Aorta (tissue), 5 donors: Measurements from ENCODE around the gene MOV10L1. TPM values are rescaled to one million over a fixed set of nuclear protein-coding genes. Genes with fewer than 3 reads are reported as not detected.

Experiments used
- ATAC-seq: fragments of 200-7000 bp; cut with Tn5 transposase; one replicate; pipeline ENCODE4 v1.9.1; 2022; ENCODE audit warnings: moderate library complexity; ENCODE audit not compliant: low FRiP score
- DNase-seq, 2 donors: peaks; one replicate each; pipeline ENCODE4 v3.0.0-alpha.2; 2020
- H3K27ac ChIP-seq, 2 donors: one replicate each; pipeline ENCODE4 v1.5.1; 2013; ENCODE audit warnings: low read length in 2 of 2, mild to moderate bottlenecking in 2 of 2, moderate library complexity in 2 of 2, control low read depth in 1 of 2, inconsistent platforms in 1 of 2, low read depth in 1 of 2
- H3K27me3 ChIP-seq, 2 donors: one replicate each; pipeline ENCODE4 v1.6.1; 2013; ENCODE audit warnings: control low read depth in 1 of 2, low read length in 1 of 2, mild to moderate bottlenecking in 1 of 2, moderate library complexity in 1 of 2; ENCODE audit not compliant: insufficient read depth in 2 of 2, control insufficient read depth in 1 of 2
- H3K36me3 ChIP-seq, 2 donors: one replicate each; pipeline ENCODE4 v1.6.1; 2013; ENCODE audit warnings: control low read depth in 1 of 2, low read length in 1 of 2, mild to moderate bottlenecking in 1 of 2; ENCODE audit not compliant: insufficient read depth in 2 of 2, control insufficient read depth in 1 of 2
- H3K4me1 ChIP-seq, 2 donors: one replicate each; pipeline ENCODE4 v1.6.1; 2013; ENCODE audit warnings: low read length in 2 of 2, control low read depth in 1 of 2, mild to moderate bottlenecking in 1 of 2, moderate library complexity in 1 of 2; ENCODE audit not compliant: insufficient read depth in 2 of 2, control insufficient read depth in 1 of 2
- H3K4me3 ChIP-seq, 2 donors: one replicate each; pipeline ENCODE4 v1.5.1; 2013; ENCODE audit warnings: low read length in 2 of 2, control low read depth in 1 of 2, mild to moderate bottlenecking in 1 of 2
- H3K9me3 ChIP-seq: one replicate; pipeline ENCODE4 v1.6.1; 2013; ENCODE audit warnings: mild to moderate bottlenecking, low read length; ENCODE audit not compliant: control insufficient read depth
- WGBS, 2 donors: extraction: QIAGEN DNeasy Blood & Tissue Kit; methylation state at CpG; one replicate each; pipeline ENCODE4 v1.1.7; 2013; 5-methylcytosine and 5-hydroxymethylcytosine counted together
- intact Hi-C, 2 donors: fragments of 100-400 bp; cut with DNase I; formaldehyde crosslinking; loops; one replicate each; pipeline versions ENCODE4 v1.14.2 to v1.15.0; 2022
- polyA plus RNA-seq, 2 donors: library from polyadenylated mRNA; stranded (reverse); fragments of 200-250 nt; gene quantifications; one replicate each; pipeline ENCODE4 v1.2.3, GENCODE V29; 2013
- total RNA-seq, 2 donors: library from RNA; stranded (reverse); fragmentation: NEBNext Ultra II Directional; extraction: Animal tissue kit (Norgen Biotek cat#: 25700); gene quantifications; one replicate each; pipeline ENCODE4 v1.2.1, GENCODE V29; 2021
- donor health status: healthy with polysubstance abuse.
- donor health status: Bipolar disorder and iron deficiency.
- donor health status: DM: no; HTN: no; CAD: no.
- donor health status: DM: no; HTN: no; CAD: no.
- donor health status: DM: yes; HTN: yes; CAD: no.

Gene MOV10L1
- total and polyA plus RNA-seq, 4 donors: 0.10 to 4.2 (median 2.4) TPM

DNA sequence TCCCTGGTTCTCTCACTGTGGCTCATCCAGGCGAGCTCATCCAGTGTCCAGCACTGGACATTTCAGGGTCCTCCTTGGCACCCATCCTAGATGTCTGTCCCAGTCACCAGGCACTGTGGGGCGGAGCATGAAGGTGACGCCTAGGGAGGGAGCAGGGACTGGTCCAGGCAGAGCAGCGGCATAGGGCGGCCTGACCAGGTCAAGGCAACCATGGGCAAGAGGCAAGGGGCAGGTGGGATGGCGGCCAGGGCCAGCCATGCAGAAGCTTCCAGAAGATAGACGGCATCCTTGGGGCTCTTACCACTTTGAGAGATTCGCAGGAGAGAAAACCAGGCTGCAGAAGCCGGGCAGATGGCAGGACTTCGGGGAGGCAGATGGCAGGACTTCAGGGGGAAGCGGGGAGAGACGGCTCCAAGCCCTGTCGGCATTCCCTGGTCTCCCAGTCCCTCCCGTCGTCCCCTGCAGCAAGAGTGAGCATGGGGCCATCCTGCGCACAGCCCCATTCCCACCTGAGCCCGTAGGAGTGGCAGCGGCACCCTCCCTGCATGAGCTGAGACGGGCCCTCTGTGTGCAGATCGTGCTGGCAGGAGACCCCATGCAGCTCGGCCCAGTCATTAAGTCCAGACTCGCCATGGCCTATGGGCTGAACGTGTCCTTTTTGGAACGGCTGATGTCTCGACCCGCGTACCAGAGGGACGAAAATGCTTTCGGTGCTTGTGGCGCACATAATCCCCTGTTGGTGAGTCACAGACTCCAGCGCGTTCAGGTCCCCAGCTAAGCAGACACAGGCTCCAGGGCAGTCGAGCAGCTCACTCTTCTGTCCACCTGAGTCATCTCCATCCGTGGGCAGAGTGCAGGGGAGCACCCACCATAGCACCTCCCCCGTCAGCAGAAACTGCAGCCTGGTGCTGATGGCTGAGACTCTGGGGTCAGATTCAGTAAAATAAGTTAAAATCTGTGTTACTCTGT, 60.6 kb downstream of the MOV10L1 start:
- no peaks in the 10 kb centered on the region for H3K9me3 ChIP-seq
- no peak for ATAC-seq
- no peaks in the 10 kb centered on the region for H3K27me3 ChIP-seq
- no peaks in the 10 kb centered on the region for H3K4me1 ChIP-seq
- 92% methylated on average over 35 of the region's 35 CpGs for WGBS, 2 donors
- H3K4me3 ChIP-seq: no peak overlapping the region
- H3K36me3 ChIP-seq: no peaks in the 10 kb centered on the region
- intact Hi-C loops: loop anchor here in 1 of 2 donors (5.0 kb wide), 1 partner anchor 57 kb away; no protein-coding TSS in a partner anchor
- H3K27ac ChIP-seq: no peak overlapping the region
- no peak for DNase-seq

DNA sequence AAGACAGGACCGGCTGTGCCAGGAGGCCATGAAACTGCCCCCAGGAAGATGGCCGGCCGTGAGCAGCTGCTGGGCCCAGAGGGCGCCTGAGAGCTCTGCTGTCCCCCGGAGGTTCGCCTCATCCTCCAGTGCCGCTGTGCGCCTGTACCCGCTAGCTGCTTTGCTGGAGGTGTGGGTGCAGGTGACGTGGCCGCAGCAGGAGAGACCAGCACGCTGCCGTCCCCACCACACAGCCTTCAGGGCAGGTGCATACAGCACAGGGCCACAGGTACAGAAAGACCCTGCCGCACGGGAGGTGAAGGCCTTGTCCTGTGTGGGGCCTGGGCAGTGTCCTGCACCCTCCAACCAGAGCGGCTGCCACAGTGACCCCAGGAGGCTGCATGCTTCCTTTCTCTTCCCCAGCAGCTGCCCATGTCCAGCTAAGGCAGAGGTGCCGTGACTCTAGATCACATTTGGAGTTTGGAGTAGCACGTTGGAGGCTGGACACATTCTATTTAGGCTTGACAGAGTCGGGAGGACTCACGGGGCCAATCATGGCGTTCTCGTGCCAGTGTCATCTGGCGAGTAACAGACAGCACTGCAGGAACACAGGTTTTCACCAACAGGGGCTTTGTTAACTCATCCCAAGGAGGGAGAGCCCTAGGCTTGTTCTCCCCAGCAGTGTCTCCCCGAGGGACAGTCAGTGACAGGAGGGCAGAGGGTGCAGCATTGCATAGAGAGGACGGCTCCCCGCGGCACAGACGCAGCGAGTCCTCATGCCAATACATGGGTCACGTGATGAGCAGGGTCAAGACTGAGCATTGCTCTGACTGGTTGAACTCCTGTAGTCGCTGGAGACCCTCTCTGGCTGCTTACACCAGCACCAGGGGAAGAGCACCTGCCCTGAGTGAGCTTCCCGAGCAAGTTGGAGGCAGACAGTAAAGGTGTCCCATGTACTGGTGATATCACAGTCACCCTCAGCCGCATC, 62.0 kb downstream of the MOV10L1 start:
- DNase-seq: no peak
- Histone ChIP-seq H3K27ac (no peak overlapping the region), H3K4me3 (no peak overlapping the region), H3K27me3 (no peaks in the 10 kb centered on the region), H3K9me3 (no peaks in the 10 kb centered on the region), H3K36me3 (no peaks in the 10 kb centered on the region), H3K4me1 (no peaks in the 10 kb centered on the region)
- no peak for ATAC-seq
- 84% methylated on average over 33 of the region's 33 CpGs for WGBS, 2 donors
- intact Hi-C loops: loop anchor here in 1 of 2 donors (5.0 kb wide), 1 partner anchor 55 kb away; no protein-coding TSS in a partner anchor

DNA sequence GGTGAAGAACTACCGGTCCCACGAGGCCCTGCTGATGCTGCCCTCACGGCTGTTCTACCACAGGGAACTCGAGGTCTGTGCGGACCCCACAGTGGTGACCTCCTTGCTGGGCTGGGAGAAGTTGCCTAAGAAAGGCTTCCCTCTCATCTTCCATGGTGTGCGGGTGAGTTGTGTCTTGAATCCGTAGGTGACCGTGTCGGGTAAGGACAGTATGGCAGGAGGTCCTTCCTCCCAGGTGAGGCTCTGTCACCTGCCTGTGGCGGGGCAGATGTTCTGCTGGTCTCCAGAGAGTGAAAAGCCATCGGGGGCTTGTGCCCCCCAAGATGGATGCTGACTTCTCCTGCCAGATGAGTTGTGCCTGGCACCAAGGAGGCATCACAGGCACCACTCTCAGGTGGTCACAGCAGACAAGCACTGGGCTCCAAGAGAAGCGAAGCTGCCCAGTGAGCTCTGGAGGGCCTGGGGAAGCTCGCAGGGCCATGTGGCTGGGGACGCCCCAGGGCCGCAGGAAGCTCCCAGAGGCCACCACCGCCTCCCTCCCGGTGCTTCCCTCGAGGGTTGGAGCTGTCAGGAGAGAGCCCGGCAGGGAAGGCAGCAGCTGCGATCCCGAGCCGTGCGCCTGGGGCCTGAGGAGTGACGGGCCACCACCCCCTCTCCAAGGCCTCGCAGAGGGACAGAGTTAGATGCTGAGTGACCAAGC, 63.4 kb downstream of the MOV10L1 start:
- Histone ChIP-seq H3K4me1 (no peaks in the 10 kb centered on the region), H3K4me3 (no peak overlapping the region), H3K9me3 (no peaks in the 10 kb centered on the region), H3K36me3 (no peaks in the 10 kb centered on the region), H3K27ac (no peak overlapping the region), H3K27me3 (no peaks in the 10 kb centered on the region)
- DNase-seq (no peak), ATAC-seq (no peak)
- WGBS, 2 donors: 86 to 87% methylated on average over 25 of the region's 25 CpGs
- intact Hi-C loops: loop anchor here in 1 of 2 donors (5.0 kb wide), 1 partner anchor 54 kb away; no protein-coding TSS in a partner anchor

DNA sequence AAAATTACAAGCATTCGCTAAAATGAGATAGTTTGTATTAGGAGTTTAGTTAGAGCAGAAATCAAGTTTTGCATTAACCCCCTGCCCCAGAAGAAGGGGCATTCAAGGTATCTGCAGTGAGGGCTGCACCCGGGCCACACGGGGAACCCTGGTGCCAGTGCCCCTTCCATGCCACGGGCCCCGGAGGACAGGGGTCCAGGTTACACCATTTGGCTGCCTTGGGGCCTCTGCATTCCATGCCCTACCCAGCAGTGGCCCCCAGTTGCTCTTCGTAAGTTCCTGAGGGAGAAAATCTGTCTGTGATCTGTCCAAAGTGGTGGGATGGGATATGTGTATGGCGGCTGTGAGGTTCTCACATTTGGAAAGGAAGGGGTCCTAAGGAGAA, 63.9 kb downstream of the MOV10L1 start:
- Histone ChIP-seq H3K9me3 (no peaks in the 10 kb centered on the region), H3K27ac (no peak overlapping the region), H3K4me3 (no peak overlapping the region), H3K27me3 (no peaks in the 10 kb centered on the region), H3K4me1 (no peaks in the 10 kb centered on the region), H3K36me3 (no peaks in the 10 kb centered on the region)
- 86 to 89% methylated on average over 7 of the region's 7 CpGs for WGBS, 2 donors
- ATAC-seq (no peak), DNase-seq (no peak)
- intact Hi-C loops: loop anchor here in 1 of 2 donors (5.0 kb wide), 1 partner anchor 54 kb away; no protein-coding TSS in a partner anchor

DNA sequence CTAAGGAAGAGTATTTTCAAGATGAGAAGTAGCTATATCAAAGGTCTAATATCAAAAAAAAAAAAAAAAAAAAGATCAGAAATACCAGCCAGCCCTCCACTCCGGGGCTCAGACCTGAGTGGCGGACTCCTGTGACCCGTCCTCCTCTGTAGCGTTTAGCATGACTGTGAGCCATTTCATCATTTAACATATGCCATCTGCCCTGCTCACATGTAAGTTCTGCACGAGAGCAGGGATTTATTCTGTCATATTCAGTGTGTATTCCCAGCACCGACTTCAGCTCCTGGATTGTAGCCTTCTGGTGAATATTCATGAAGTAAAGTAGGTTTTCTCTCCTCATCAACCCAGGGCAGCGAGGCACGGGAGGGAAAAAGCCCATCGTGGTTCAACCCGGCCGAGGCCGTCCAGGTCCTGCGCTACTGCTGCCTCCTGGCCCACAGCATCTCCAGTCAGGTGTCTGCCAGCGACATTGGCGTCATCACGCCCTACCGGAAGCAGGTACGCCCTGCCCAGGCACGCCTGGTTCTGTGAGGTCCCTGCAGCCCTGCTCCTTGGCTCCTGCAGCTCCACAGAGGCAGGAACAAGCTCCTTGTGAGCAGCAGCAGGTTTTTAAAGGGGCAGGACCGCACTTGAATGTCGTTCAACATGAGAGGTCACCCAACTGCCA, 68.0 kb downstream of the MOV10L1 start:
- DNase-seq (peak in 1 of 2 donors; percentile 51), ATAC-seq (no peak)
- no peaks in the 10 kb centered on the region for H3K36me3 ChIP-seq
- no peaks in the 10 kb centered on the region for H3K27me3 ChIP-seq
- H3K4me3 ChIP-seq: no peak overlapping the region
- intact Hi-C loops: no loop called here
- no peak overlapping the region for H3K27ac ChIP-seq
- no peaks in the 10 kb centered on the region for H3K4me1 ChIP-seq
- no peaks in the 10 kb centered on the region for H3K9me3 ChIP-seq
- 87 to 91% methylated on average over 21 of the region's 21 CpGs for WGBS, 2 donors

DNA sequence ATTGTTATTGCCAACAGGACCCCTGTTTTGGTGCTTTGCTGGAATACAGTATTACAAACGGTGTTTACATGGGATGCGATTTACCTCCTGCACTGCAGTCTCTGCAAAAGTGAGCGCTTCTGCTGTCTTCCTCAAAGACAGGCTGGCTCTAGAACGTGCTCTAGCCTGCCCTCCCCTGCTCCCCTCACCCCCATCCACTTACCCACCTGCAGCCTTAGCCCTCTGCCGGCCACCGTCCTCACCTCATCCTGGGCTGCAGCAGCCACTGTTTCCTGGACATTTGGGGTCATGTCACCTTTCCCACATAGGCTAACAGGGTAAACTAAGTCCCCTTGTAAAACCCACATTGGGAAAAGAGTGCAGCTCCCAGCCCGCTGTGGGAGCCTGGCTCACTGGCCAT, 71.1 kb downstream of the MOV10L1 start:
- DNase-seq: no peak
- no peak for ATAC-seq
- no peaks in the 10 kb centered on the region for H3K4me1 ChIP-seq
- no peaks in the 10 kb centered on the region for H3K27me3 ChIP-seq
- no peak overlapping the region for H3K4me3 ChIP-seq
- no peak overlapping the region for H3K27ac ChIP-seq
- no peaks in the 10 kb centered on the region for H3K36me3 ChIP-seq
- no peaks in the 10 kb centered on the region for H3K9me3 ChIP-seq
- whole genome bisulfite sequencing, 2 donors: 90% methylated on average over 7 of the region's 7 CpGs
- intact Hi-C loops: no loop called here

DNA sequence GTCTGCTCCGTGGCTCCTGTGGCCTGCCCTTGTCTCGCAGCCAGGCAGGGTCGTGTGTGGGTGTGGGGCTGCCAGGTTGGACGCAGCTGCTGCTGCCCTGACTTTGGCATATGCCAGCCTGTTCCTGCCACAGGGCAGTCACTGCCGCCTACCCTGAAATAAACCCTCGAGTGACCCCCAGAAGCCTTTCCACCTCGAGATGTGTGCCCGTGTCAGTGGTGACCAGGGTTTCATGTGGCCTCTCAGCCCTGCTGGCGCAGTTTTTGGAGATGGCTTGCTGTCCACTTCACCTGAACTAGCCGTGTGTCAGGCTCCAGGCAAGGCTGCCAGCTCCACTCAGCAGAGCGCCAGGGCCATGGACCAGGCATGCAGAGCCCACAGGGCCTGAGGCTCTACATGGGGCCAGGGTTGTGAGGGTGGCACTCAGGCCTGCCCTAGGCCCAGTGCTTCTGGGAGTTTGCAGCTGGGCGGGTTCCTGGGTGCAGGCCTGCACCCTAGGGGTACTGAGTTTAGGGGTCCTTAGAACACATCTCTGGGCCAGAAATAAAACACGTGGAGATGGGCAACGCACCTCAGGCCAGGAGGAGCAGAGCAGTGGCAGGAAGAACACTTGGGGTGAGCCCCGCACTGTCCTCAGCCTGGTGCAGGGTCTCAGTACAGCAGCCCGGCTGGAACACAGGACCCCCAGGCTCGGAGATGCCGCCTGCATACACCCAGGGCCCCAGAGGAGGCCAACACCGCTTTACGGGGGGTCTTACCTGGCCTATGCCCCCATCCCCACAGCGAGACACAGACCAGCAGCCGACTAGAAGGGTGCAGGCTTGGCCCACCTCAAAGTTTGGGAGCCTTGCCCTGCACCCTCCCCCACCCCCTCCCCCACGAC, 71.9 kb downstream of the MOV10L1 start:
- intact Hi-C loops: no loop called here
- no peak for ATAC-seq
- no peaks in the 10 kb centered on the region for H3K4me1 ChIP-seq
- no peak overlapping the region for H3K4me3 ChIP-seq
- no peaks in the 10 kb centered on the region for H3K9me3 ChIP-seq
- H3K36me3 ChIP-seq: no peaks in the 10 kb centered on the region
- WGBS, 2 donors: 84 to 87% methylated on average over 22 to 23 of the region's 23 CpGs
- no peak for DNase-seq
- no peaks in the 10 kb centered on the region for H3K27me3 ChIP-seq
- H3K27ac ChIP-seq: no peak overlapping the region
